Esophagus mucosa (tissue), 1 donor: ENCODE data around the gene CFAP410. TPM values are rescaled to one million over a fixed set of nuclear protein-coding genes. Genes with fewer than 3 reads are reported as not detected.

Experiments
- ATAC-seq: fragments of 200-7000 bp; cut with Tn5 transposase; one replicate; pipeline ENCODE4 v1.9.1; 2020
- total RNA-seq: library from RNA; stranded (reverse); gene quantifications from one replicate; pipeline ENCODE4 v1.2.4, GENCODE V29; 2023
- donor health status: DM: yes; HTN: yes; CAD: no.

Gene CFAP410
- total RNA-seq, 1 donor from 2014 or later: 7.1 TPM

- ATAC-seq: peak; percentile 3
Measured at GRCh38 chr21:44316277-44316900, 22.8 kb downstream of the CFAP410 start.

- ATAC-seq: peak; percentile 17
Measured at GRCh38 chr21:44315691-44316203, 23.4 kb downstream of the CFAP410 start.

- ATAC-seq: no peak
Measured at GRCh38 chr21:44314561-44314960, 24.6 kb downstream of the CFAP410 start.

- no peak for ATAC-seq
Measured at GRCh38 chr21:44314128-44314527, 25.1 kb downstream of the CFAP410 start.

GRCh38 chr21:44313451-44313850, 25.7 kb downstream of the CFAP410 start:
- ATAC-seq: no peak

GRCh38 chr21:44312716-44313115, 26.5 kb downstream of the CFAP410 start:
- no peak for ATAC-seq

GRCh38 chr21:44312089-44312488, 27.1 kb downstream of the CFAP410 start:
- no peak for ATAC-seq

- ATAC-seq: no peak
Measured at GRCh38 chr21:44310628-44311507, 28.3 kb downstream of the CFAP410 start.

- ATAC-seq: no peak
Measured at GRCh38 chr21:44306936-44307704, 32.1 kb downstream of the CFAP410 start.

GRCh38 chr21:44305691-44306090, 33.5 kb downstream of the CFAP410 start:
- ATAC-seq: no peak

- ATAC-seq: peak; percentile 23
Measured at GRCh38 chr21:44304877-44305293, 34.3 kb downstream of the CFAP410 start.

GRCh38 chr21:44304011-44304616, 35.1 kb downstream of the CFAP410 start:
- no peak for ATAC-seq

GRCh38 chr21:44303490-44303981, 35.7 kb downstream of the CFAP410 start:
- ATAC-seq: no peak

GRCh38 chr21:44302573-44303401, 36.4 kb downstream of the CFAP410 start:
- ATAC-seq: peak; percentile 7

GRCh38 chr21:44301961-44302406, 37.2 kb downstream of the CFAP410 start:
- ATAC-seq: no peak

GRCh38 chr21:44301141-44301540, 38.0 kb downstream of the CFAP410 start:
- ATAC-seq: no peak

GRCh38 chr21:44300262-44300959, 38.8 kb downstream of the CFAP410 start:
- ATAC-seq: peak; percentile 47

- peak; percentile 47 for ATAC-seq
Measured at GRCh38 chr21:44299458-44300261, 39.5 kb downstream of the CFAP410 start, which contains the start of gene PFKL. Gene PFKL (plus strand): TSS chr21:44300053. CDS start chr21:44300106, 53 bp downstream.

- ATAC-seq: no peak
Measured at GRCh38 chr21:44299085-44299457, 40.1 kb downstream of the CFAP410 start.

- no peak for ATAC-seq
Measured at GRCh38 chr21:44298301-44298700, 40.9 kb downstream of the CFAP410 start.
